ENCODE data around the gene PNMA8A. TPM values are rescaled to one million over a fixed set of nuclear protein-coding genes. Genes with fewer than 3 reads are reported as not detected.
"Not testable (repeated sequence)": the region's sequence is repeated elsewhere in the genome, so short reads cannot be mapped to it uniquely, and the experiment has no call there.

PNMA8A gene
- total RNA-seq, 2 donors from 2014 or later: 17.3 to 32.5 TPM

DNA sequence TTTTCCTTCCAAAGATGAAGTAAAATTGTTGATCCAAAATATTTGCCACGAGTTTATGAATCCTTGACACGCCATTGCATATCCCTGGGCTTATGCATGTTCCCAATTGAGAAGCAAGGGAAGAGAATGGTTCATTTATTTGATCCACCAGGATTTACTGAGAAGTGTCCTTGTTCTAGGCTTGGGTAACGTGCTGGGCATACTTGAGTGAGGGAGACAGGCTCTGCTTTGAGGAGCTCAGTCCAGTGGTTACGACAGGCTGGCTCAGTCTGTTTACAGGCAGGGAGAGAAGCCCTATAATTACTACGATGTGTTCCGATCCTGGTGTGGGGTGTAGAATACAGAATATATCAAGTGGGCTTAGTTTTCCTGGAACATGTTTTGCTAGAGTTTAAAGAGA lies 36.4 kb downstream of the PNMA8A start:
- Histone ChIP-seq H3K36me3 (ENCODE audit: control insufficient read depth, insufficient read depth, low read length) (no peaks in the 10 kb centered on the region), H3K4me3 (ENCODE audit: low read length) (no peak overlapping the region), H3K4me1 (ENCODE audit: control insufficient read depth, insufficient read depth, low read length) (no peaks in the 10 kb centered on the region), H3K9me3 (ENCODE audit: control insufficient read depth, low read length) (no peaks in the 10 kb centered on the region), H3K9ac (ENCODE audit: extremely low read depth, low read length, poor library complexity, severe bottlenecking) (no peak overlapping the region), H3K27ac (ENCODE audit: low read depth, low read length) (no peak overlapping the region), H3K27me3 (ENCODE audit: control insufficient read depth, insufficient read depth, low read length, poor library complexity, severe bottlenecking) (no peaks in the 10 kb centered on the region)
- DNase-seq: no peak
- H3K4me3 Mint-ChIP-seq: no peak overlapping the region
- TF ChIP-seq CTCF (conservative IDR thresholded peaks at IDR 0.05): no peak
- no peaks in the 10 kb centered on the region for H3K4me1 Mint-ChIP-seq
- no peaks in the 10 kb centered on the region for H3K9me3 Mint-ChIP-seq
- WGBS, 2 experiments (ENCODE audit: insufficient coverage in 1 of 2, insufficient read length in 1 of 2): 84 to 85% methylated on average over 6 of the region's 6 CpGs
- no peaks in the 10 kb centered on the region for H3K36me3 Mint-ChIP-seq (ENCODE audit: low read depth)
- peaks cover 19% of the 10 kb centered on the region for H3K27me3 Mint-ChIP-seq (ENCODE audit: insufficient read depth)
- H3K27ac Mint-ChIP-seq: no peak overlapping the region

- H3K4me1 ChIP-seq (ENCODE audit: control insufficient read depth, insufficient read depth, low read length); H3K4me3 Mint-ChIP-seq; H3K27me3 ChIP-seq (ENCODE audit: control insufficient read depth, insufficient read depth, low read length, poor library complexity, severe bottlenecking); H3K4me3 ChIP-seq (ENCODE audit: low read length); H3K36me3 Mint-ChIP-seq (ENCODE audit: low read depth); H3K27ac Mint-ChIP-seq; H3K9me3 Mint-ChIP-seq; DNase-seq; H3K9me3 ChIP-seq (ENCODE audit: control insufficient read depth, low read length); H3K4me1 Mint-ChIP-seq; H3K27ac ChIP-seq (ENCODE audit: low read depth, low read length); H3K36me3 ChIP-seq (ENCODE audit: control insufficient read depth, insufficient read depth, low read length); H3K9ac ChIP-seq (ENCODE audit: extremely low read depth, low read length, poor library complexity, severe bottlenecking): not testable (repeated sequence)
- 74 to 76% methylated on average over 7 of the region's 7 CpGs for WGBS, 2 experiments (ENCODE audit: insufficient coverage in 1 of 2, insufficient read length in 1 of 2)
- H3K27me3 Mint-ChIP-seq (ENCODE audit: insufficient read depth): peaks cover 33% of the 10 kb centered on the region
These were observed 37.9 kb downstream of the PNMA8A start for GRCh38 chr19:46433470-46433869.

GRCh38 chr19:46431824-46432223 lies 39.5 kb downstream of the PNMA8A start:
- Histone ChIP-seq H3K27ac (ENCODE audit: low read depth, low read length) (no peak overlapping the region), H3K4me3 (ENCODE audit: low read length) (no peak overlapping the region), H3K36me3 (ENCODE audit: control insufficient read depth, insufficient read depth, low read length) (no peaks in the 10 kb centered on the region), H3K4me1 (ENCODE audit: control insufficient read depth, insufficient read depth, low read length) (no peaks in the 10 kb centered on the region), H3K9ac (ENCODE audit: extremely low read depth, low read length, poor library complexity, severe bottlenecking) (no peak overlapping the region), H3K9me3 (ENCODE audit: control insufficient read depth, low read length) (no peaks in the 10 kb centered on the region), H3K27me3 (ENCODE audit: control insufficient read depth, insufficient read depth, low read length, poor library complexity, severe bottlenecking) (peaks cover 18% of the 10 kb centered on the region)
- Mint-ChIP-seq H3K36me3 (ENCODE audit: low read depth) (no peaks in the 10 kb centered on the region), H3K4me1 (peaks cover 2% of the 10 kb centered on the region), H3K4me3 (no peak overlapping the region), H3K9me3 (no peaks in the 10 kb centered on the region), H3K27me3 (ENCODE audit: insufficient read depth) (peaks cover 46% of the 10 kb centered on the region), H3K27ac (no peak overlapping the region)
- WGBS, 2 experiments (ENCODE audit: insufficient coverage in 1 of 2, insufficient read length in 1 of 2): 56 to 63% methylated on average over 5 to 10 of the region's 10 CpGs
- TF ChIP-seq CTCF (conservative IDR thresholded peaks at IDR 0.05): peak; percentile 69
- DNase-seq: peak; percentile 86

DNA sequence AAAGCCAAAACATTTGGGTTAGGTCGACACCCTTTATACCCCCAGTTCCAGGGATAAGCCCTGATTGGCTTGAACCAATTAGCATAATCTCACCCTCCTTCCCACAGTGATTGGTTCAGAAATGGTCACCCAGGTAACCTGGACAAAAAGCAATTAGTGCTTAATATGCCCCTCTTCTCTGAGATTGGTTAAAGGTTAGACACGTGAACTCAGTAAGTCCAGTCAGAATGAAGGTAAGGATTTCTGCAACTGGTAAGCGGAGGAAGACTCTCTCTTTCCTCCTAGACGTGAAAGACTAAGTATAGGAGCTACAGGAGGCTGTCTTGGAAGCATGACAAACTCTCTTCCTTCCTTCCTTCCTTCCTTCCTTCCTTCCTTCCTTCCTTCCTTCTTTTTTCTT lies 41.4 kb downstream of the PNMA8A start:
- no peaks in the 10 kb centered on the region for H3K9me3 Mint-ChIP-seq
- 91 to 93% methylated on average over 3 to 4 of the region's 4 CpGs for WGBS, 2 experiments (ENCODE audit: insufficient coverage in 1 of 2, insufficient read length in 1 of 2)
- no peak overlapping the region for H3K4me3 Mint-ChIP-seq
- H3K27ac Mint-ChIP-seq: no peak overlapping the region
- DNase-seq: no peak
- peaks cover 18% of the 10 kb centered on the region for H3K27me3 ChIP-seq (ENCODE audit: control insufficient read depth, insufficient read depth, low read length, poor library complexity, severe bottlenecking)
- peaks cover 10% of the 10 kb centered on the region for H3K4me1 Mint-ChIP-seq
- H3K9ac ChIP-seq (ENCODE audit: extremely low read depth, low read length, poor library complexity, severe bottlenecking): no peak overlapping the region
- peaks cover 49% of the 10 kb centered on the region for H3K27me3 Mint-ChIP-seq (ENCODE audit: insufficient read depth)
- H3K36me3 ChIP-seq (ENCODE audit: control insufficient read depth, insufficient read depth, low read length): no peaks in the 10 kb centered on the region
- H3K4me1 ChIP-seq (ENCODE audit: control insufficient read depth, insufficient read depth, low read length): no peaks in the 10 kb centered on the region
- no peaks in the 10 kb centered on the region for H3K36me3 Mint-ChIP-seq (ENCODE audit: low read depth)
- TF ChIP-seq CTCF (conservative IDR thresholded peaks at IDR 0.05): no peak
- H3K27ac ChIP-seq (ENCODE audit: low read depth, low read length): no peak overlapping the region
- no peak overlapping the region for H3K4me3 ChIP-seq (ENCODE audit: low read length)
- H3K9me3 ChIP-seq (ENCODE audit: control insufficient read depth, low read length): no peaks in the 10 kb centered on the region
